Measurements from ENCODE around the gene BCKDHA. TPM values are rescaled to one million over a fixed set of nuclear protein-coding genes. Genes with fewer than 3 reads are reported as not detected.

BCKDHA gene
- total and polyA plus RNA-seq, 8 donors, result 1.8 to 80.6 (median 43.1) TPM

- H3K27me3 ChIP-seq, result no peaks in the 10 kb centered on the region
- H3K9me3 ChIP-seq, result no peaks in the 10 kb centered on the region
- no peak overlapping the region for H3K4me3 ChIP-seq
- H3K27ac ChIP-seq, result no peak overlapping the region
- H3K36me3 ChIP-seq, result peaks cover 57 to 84% (median 84%) of the 10 kb centered on the region in 4 donors
- intact Hi-C loops (cut with DNase I; ENCODE audit: low total_unique reads), result no loop called here
- WGBS, 5 donors, result 91 to 97% (median 92%) methylated on average over 12 of the region's 12 CpGs
- DNase-seq, result no peak
- TF ChIP-seq POLR2AphosphoS5 (IDR thresholded peaks at IDR 0.05), result no peak
- no peak for TF ChIP-seq EP300 (IDR thresholded peaks at IDR 0.05)
- no peak for TF ChIP-seq POLR2A (IDR thresholded peaks at IDR 0.05)
- no peak for TF ChIP-seq CTCF (IDR thresholded peaks at IDR 0.05)
- H3K4me1 ChIP-seq, result peaks cover 20 to 63% (median 40%) of the 10 kb centered on the region in 4 donors
Measured at GRCh38 chr19:41422955-41423354, 25.3 kb downstream of the BCKDHA start.

GRCh38 chr19:41424335-41425173, 26.9 kb downstream of the BCKDHA start:
- 75 to 85% (median 81%) methylated on average over 14 to 21 of the region's 21 CpGs for WGBS, 5 donors
- H3K36me3 ChIP-seq, result peaks cover 41 to 68% (median 68%) of the 10 kb centered on the region in 4 donors
- H3K9me3 ChIP-seq, result no peaks in the 10 kb centered on the region
- TF ChIP-seq POLR2A (IDR thresholded peaks at IDR 0.05) (no peak), CTCF (IDR thresholded peaks at IDR 0.05) (no peak), POLR2AphosphoS5 (IDR thresholded peaks at IDR 0.05) (no peak), EP300 (IDR thresholded peaks at IDR 0.05) (no peak)
- intact Hi-C loops (cut with DNase I; ENCODE audit: low total_unique reads), result no loop called here
- H3K27me3 ChIP-seq, result no peaks in the 10 kb centered on the region
- H3K4me1 ChIP-seq, result peaks cover 30 to 76% (median 52%) of the 10 kb centered on the region in 4 donors
- DNase-seq, result no peak
- H3K4me3 ChIP-seq, result peak overlapping the region in 1 of 4 donors; percentile 54
- peak overlapping the region in 2 of 5 donors; percentile 9 to 87 for H3K27ac ChIP-seq

GRCh38 chr19:41425174-41426115, 27.8 kb downstream of the BCKDHA start:
- no peak for DNase-seq
- Histone ChIP-seq H3K4me3 (peak overlapping the region in 1 of 4 donors; percentile 54), H3K27ac (peak overlapping the region in 2 of 5 donors; percentile 9 to 87), H3K36me3 (peaks cover 34 to 65% (median 63%) of the 10 kb centered on the region in 4 donors), H3K9me3 (no peaks in the 10 kb centered on the region), H3K4me1 (peaks cover 30 to 69% (median 52%) of the 10 kb centered on the region in 4 donors), H3K27me3 (no peaks in the 10 kb centered on the region)
- TF ChIP-seq POLR2AphosphoS5 (IDR thresholded peaks at IDR 0.05), result no peak
- TF ChIP-seq POLR2A (IDR thresholded peaks at IDR 0.05), result no peak
- TF ChIP-seq CTCF (IDR thresholded peaks at IDR 0.05), result no peak
- no peak for TF ChIP-seq EP300 (IDR thresholded peaks at IDR 0.05)
- intact Hi-C loops (cut with DNase I; ENCODE audit: low total_unique reads), result no loop called here
- WGBS, 5 donors, result 86 to 95% (median 91%) methylated on average over 12 to 28 of the region's 28 CpGs

All from stomach (tissue), 9 donors.